Fibroblast of pulmonary artery (primary cell): Measurements from ENCODE around the gene SHISA6.

Experiments
- DNase-seq: peaks from one replicate; pipeline ENCODE4 v3.0.0-alpha.2; 2010; ENCODE audit warnings: low read depth
- H3K4me3 ChIP-seq: replicated peaks from 2 replicates; pipeline ENCODE4 v1.5.1; 2011; ENCODE audit warnings: low read depth, mild to moderate bottlenecking, control low read depth, low read length, moderate library complexity
- TF ChIP-seq, protein P1 (sequence below): IDR thresholded peaks from 2 replicates; pipeline ENCODE4 v1.5.1; 2011; ENCODE audit warnings: mild to moderate bottlenecking, control low read depth, low read length, inconsistent platforms; ENCODE audit errors: missing control alignments

SHISA6 gene

GRCh38 chr17:11380761-11381160 lies 139.7 kb downstream of the SHISA6 start:
- TF ChIP-seq, protein P1, sequence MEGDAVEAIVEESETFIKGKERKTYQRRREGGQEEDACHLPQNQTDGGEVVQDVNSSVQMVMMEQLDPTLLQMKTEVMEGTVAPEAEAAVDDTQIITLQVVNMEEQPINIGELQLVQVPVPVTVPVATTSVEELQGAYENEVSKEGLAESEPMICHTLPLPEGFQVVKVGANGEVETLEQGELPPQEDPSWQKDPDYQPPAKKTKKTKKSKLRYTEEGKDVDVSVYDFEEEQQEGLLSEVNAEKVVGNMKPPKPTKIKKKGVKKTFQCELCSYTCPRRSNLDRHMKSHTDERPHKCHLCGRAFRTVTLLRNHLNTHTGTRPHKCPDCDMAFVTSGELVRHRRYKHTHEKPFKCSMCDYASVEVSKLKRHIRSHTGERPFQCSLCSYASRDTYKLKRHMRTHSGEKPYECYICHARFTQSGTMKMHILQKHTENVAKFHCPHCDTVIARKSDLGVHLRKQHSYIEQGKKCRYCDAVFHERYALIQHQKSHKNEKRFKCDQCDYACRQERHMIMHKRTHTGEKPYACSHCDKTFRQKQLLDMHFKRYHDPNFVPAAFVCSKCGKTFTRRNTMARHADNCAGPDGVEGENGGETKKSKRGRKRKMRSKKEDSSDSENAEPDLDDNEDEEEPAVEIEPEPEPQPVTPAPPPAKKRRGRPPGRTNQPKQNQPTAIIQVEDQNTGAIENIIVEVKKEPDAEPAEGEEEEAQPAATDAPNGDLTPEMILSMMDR, result no peak
- no peak overlapping the region for H3K4me3 ChIP-seq
- DNase-seq, result no peak

DNA sequence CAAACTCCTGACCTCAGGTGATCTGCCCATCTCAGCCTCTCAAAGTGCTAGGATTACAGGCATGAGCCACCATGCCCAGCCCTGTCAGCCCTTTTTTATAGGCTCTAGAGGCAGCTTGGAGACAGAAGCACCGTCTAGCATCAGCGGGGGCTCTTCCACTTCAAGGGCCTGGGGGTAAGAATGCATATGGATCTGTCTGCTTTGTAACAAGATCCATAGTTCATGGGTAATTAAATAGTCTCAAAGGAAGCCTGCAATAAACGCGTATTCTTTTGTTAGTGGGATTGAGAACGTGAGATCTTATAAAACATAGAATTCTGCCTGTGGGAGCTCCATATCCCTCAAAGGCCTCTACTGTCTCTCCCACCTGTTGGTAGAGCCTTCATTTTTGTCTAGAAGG lies 142.1 kb downstream of the SHISA6 start:
- TF ChIP-seq, protein P1, result no peak
- DNase-seq, result no peak
- H3K4me3 ChIP-seq, result no peak overlapping the region

DNA sequence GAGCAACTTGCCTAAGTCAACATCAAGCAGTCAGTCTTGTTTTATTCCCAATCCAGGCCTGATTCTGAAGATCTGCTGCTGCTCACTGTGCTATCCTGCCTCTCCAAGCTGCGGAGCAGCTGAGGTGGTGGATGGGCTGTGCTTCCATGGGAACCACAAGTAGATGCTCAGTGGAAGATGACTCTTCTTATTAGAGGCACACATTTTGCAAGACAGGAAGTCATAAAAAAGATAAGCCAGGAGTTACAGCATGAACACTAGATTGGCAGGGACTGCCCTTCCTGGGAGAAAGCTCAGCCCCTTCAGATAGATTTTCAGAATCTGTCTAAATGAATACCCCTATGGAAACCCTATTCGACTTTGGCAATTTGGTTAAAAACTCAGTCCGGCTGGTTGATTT lies 143.1 kb downstream of the SHISA6 start:
- H3K4me3 ChIP-seq, result no peak overlapping the region
- TF ChIP-seq, protein P1, result no peak
- DNase-seq, result no peak

- DNase-seq, result no peak
- H3K4me3 ChIP-seq, result no peak overlapping the region
- TF ChIP-seq, protein P1, result no peak
Measured at GRCh38 chr17:11387610-11388009, 146.6 kb downstream of the SHISA6 start.

DNA sequence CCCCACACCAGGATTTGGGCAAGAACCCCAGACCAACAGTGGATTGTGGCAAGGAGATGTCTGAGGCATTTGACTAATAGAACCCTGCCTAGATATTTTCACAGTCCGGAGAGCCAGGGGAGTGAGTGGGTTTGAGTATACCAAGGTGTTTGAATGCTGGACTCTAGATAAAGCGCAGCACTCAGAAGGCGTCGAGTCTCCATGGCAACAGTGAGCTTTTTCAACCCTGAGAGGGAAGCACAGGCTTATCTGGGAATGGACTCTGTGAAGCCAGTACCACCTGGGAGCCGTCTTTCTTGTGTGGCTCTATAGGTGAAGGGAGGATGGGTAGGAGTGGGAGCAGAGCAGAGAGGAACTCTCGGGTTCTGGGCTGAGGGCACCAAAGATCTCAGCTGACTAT lies 147.0 kb downstream of the SHISA6 start:
- DNase-seq, result no peak
- TF ChIP-seq, protein P1, result no peak

DNA sequence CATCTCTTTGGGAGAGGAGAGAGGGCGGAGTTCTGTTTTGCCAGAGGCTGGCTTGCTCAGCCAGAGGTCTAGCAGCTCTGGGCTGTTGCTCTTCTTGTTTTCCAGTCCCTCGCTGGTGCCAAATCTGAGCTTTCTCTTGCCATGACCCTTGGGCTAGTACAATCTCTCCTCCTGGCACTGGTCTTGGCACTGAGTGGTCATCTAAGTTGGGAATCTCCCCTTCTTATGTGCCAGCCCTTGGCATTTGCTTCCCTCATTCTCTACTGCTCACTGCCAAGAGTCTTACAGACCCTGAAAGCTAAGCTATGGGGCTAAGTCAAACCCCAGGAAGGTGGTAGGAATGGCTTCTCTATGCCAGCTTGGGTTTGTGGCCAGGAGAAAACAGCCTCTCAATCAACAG lies 148.6 kb downstream of the SHISA6 start:
- no peak overlapping the region for H3K4me3 ChIP-seq
- TF ChIP-seq, protein P1, result no peak
- DNase-seq, result no peak

More for the DNA sequence above, 147.0 kb downstream of the SHISA6 start:
- no peak overlapping the region for H3K4me3 ChIP-seq

GRCh38 chr17:11391134-11391533 lies 150.1 kb downstream of the SHISA6 start:
- TF ChIP-seq, protein P1, result no peak
- H3K4me3 ChIP-seq, result no peak overlapping the region
- DNase-seq, result no peak
